Mammary epithelial cell (primary cell): ENCODE results near the gene DYNC2I2.

Experiments
- EZH2 ChIP-seq: IDR thresholded peaks from 2 replicates; pipeline ENCODE4 v1.6.1; 2012; ENCODE audit warnings: low read length, inconsistent platforms, borderline replicate concordance
- TF ChIP-seq, protein P1 (sequence below), 2 donors: IDR thresholded peaks in 1 of 2; conservative IDR thresholded peaks in 1 of 2; 2 replicates each; pipeline ENCODE4 v1.5.1; 2011 to 2012; ENCODE audit warnings: inconsistent platforms in 2 of 2, low read length in 2 of 2, mild to moderate bottlenecking in 2 of 2, control low read depth in 1 of 2, low read depth in 1 of 2; ENCODE audit not compliant: insufficient read depth in 1 of 2; ENCODE audit errors: extremely low read depth in 1 of 2

DNA sequence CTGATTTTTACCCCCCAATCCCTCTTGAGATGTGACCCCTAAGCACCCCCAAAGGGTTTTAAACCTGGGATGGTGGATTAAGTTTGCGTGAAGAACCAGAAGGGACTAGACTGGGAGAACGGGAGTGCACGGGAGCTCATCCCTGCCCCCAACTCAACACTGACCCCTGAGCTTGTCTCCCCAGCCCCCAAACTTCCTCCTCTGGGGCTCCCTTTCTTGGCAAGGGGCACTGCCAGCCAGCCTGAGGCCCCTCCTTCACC is 27.3 kb upstream of the DYNC2I2 start:
- TF ChIP-seq, protein P1, sequence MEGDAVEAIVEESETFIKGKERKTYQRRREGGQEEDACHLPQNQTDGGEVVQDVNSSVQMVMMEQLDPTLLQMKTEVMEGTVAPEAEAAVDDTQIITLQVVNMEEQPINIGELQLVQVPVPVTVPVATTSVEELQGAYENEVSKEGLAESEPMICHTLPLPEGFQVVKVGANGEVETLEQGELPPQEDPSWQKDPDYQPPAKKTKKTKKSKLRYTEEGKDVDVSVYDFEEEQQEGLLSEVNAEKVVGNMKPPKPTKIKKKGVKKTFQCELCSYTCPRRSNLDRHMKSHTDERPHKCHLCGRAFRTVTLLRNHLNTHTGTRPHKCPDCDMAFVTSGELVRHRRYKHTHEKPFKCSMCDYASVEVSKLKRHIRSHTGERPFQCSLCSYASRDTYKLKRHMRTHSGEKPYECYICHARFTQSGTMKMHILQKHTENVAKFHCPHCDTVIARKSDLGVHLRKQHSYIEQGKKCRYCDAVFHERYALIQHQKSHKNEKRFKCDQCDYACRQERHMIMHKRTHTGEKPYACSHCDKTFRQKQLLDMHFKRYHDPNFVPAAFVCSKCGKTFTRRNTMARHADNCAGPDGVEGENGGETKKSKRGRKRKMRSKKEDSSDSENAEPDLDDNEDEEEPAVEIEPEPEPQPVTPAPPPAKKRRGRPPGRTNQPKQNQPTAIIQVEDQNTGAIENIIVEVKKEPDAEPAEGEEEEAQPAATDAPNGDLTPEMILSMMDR (conservative IDR thresholded peaks at IDR 0.05 in 1 of 2, IDR thresholded peaks at IDR 0.05 in 1 of 2; ENCODE audit: extremely low read depth in 1 of 2, insufficient read depth in 1 of 2, low read depth in 1 of 2, low read length in 2 of 2), result no peak
- TF ChIP-seq EZH2, result no peak
